K562 (cell line): ENCODE data around the gene KAZN. TPM values are rescaled to one million over a fixed set of nuclear protein-coding genes. Genes with fewer than 3 reads are reported as not detected.
A peak's percentile ranks its signal among the peaks of the same experiment; 100 is the strongest.

Source experiments
- CHAMP1 ChIP-seq: fragments of 450-650 bp; IDR thresholded peaks from 2 replicates; pipeline ENCODE4 v1.6.1; 2016; ENCODE audit warnings: mild to moderate bottlenecking
- DEAF1 ChIP-seq: fragments of 450-650 bp; formaldehyde crosslinking; IDR thresholded peaks from 2 replicates; pipeline ENCODE4 v1.4.0; 2020; ENCODE audit warnings: mild to moderate bottlenecking, moderate library complexity
- NCOA2 ChIP-seq, 2 experiments: fragments of 450-650 bp; IDR thresholded peaks; 2 replicates each; pipeline ENCODE4 v1.6.1; 2018; ENCODE audit warnings: mild to moderate bottlenecking in 2 of 2, moderate library complexity in 1 of 2; ENCODE audit not compliant: partially characterized antibody in 2 of 2
- NFE2 ChIP-seq: IDR thresholded peaks from 2 replicates; pipeline ENCODE4 v1.6.1; 2014; ENCODE audit warnings: antibody characterized with exemption, low read depth
- SIN3B ChIP-seq: fragments of 450-650 bp; IDR thresholded peaks from 2 replicates; pipeline ENCODE4 v1.6.1; 2017; ENCODE audit warnings: low read depth, mild to moderate bottlenecking, moderate library complexity
- SREBF1 ChIP-seq: fragments of 150-350 bp; IDR thresholded peaks from 2 replicates; pipeline ENCODE4 v1.6.1; 2014; ENCODE audit warnings: antibody characterized with exemption, low read depth, low read length, borderline replicate concordance
- SRF ChIP-seq, 2 experiments: fragments of 250-450, 450-650 bp in 1 of 2; sonication (Bioruptor Pico) in 1 of 2; sonication (generic) in 1 of 2; formaldehyde crosslinking; IDR thresholded peaks; 2 replicates each; pipeline versions ENCODE4 v1.5.0 to v1.5.1; 2020 to 2022; ENCODE audit warnings: mild to moderate bottlenecking in 1 of 2, missing genetic modification reagents in 1 of 2
- TRIM25 ChIP-seq: fragments of 450-650 bp; IDR thresholded peaks from 2 replicates; pipeline ENCODE4 v1.7.0; 2016; ENCODE audit warnings: borderline replicate concordance
- polyA plus RNA-seq, 8 experiments: library from polyadenylated mRNA; depleted of rRNA in 4 of 8; stranded (reverse) in 5 of 8; unstranded in 3 of 8; fragments of >200 nt; fragmentation: Nextera tagmentation in 2 of 8; fragmentation: Illumina TruSeq in 1 of 8; extraction: Ambion mirVana in 2 of 8; extraction: Trizol in 1 of 8; gene quantifications; 2 replicates each; pipeline versions ENCODE4 v1.2.1 to v1.2.3, GENCODE V29; 2011 to 2014; ENCODE audit warnings: inconsistent platforms in 1 of 8, missing spikeins in 1 of 8
- total RNA-seq, 7 experiments: library from RNA; depleted of rRNA in 6 of 7; stranded (reverse); fragments of >200 nt in 6 of 7; fragmentation: Illumina TruSeq in 2 of 7; extraction: Trizol in 2 of 7; gene quantifications; 2 replicates each; pipeline versions ENCODE4 v1.2.1 to v1.2.3, GENCODE V29; 2011 to 2021; ENCODE audit warnings: low replicate concordance in 1 of 7

The KAZN gene
- total and polyA plus RNA-seq, 9 of the 15 experiments (the other 6 are each of a cell fraction or from before 2014, with no cell fraction given), result 2.1 to 21.6 (median 5.4) TPM

GRCh38 chr1:14782741-14783591, 184.5 kb downstream of the KAZN start (continued):
- TF ChIP-seq CHAMP1 (0 out of 2 replicates have a peak, but pooled peaks have one; percentile 27), SRF (CRISPR knock-in tag; IDR thresholded peaks at IDR 0.05) (no peak; a peak in 1 of 4 replicates), DEAF1 (CRISPR knock-in tag) (peak; percentile 27; the same call in 1 of the 2 replicates), TRIM25 (no peak), NFE2 (no peak), NCOA2 (IDR thresholded peaks at IDR 0.05; ENCODE audit: partially characterized antibody in 2 of 2) (no peak), SREBF1 (no peak), SIN3B (no peak)
